ENCODE measurements around the gene PRKN. TPM values are rescaled to one million over a fixed set of nuclear protein-coding genes. Genes with fewer than 3 reads are reported as not detected.

Gene PRKN
- total RNA-seq, 1 donor from 2014 or later = 4.9 TPM

- no peaks in the 10 kb centered on the region for H3K9me3 ChIP-seq
- DNase-seq (ENCODE audit: extremely low spot score in 2 of 2) = no peak
- H3K4me1 ChIP-seq = no peaks in the 10 kb centered on the region
- H3K4me3 ChIP-seq = no peak overlapping the region
- TF ChIP-seq POLR2AphosphoS5 (IDR thresholded peaks at IDR 0.05; ENCODE audit: insufficient read depth in 1 of 2, low read depth in 1 of 2) = no peak
- TF ChIP-seq POLR2A (IDR thresholded peaks at IDR 0.05) = no peak
- TF ChIP-seq, protein P1, sequence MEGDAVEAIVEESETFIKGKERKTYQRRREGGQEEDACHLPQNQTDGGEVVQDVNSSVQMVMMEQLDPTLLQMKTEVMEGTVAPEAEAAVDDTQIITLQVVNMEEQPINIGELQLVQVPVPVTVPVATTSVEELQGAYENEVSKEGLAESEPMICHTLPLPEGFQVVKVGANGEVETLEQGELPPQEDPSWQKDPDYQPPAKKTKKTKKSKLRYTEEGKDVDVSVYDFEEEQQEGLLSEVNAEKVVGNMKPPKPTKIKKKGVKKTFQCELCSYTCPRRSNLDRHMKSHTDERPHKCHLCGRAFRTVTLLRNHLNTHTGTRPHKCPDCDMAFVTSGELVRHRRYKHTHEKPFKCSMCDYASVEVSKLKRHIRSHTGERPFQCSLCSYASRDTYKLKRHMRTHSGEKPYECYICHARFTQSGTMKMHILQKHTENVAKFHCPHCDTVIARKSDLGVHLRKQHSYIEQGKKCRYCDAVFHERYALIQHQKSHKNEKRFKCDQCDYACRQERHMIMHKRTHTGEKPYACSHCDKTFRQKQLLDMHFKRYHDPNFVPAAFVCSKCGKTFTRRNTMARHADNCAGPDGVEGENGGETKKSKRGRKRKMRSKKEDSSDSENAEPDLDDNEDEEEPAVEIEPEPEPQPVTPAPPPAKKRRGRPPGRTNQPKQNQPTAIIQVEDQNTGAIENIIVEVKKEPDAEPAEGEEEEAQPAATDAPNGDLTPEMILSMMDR (IDR thresholded peaks at IDR 0.05) = no peak
- no peak overlapping the region for H3K27ac ChIP-seq
- intact Hi-C loops (cut with DNase I) = no loop called here
- H3K27me3 ChIP-seq = no peaks in the 10 kb centered on the region
- no peaks in the 10 kb centered on the region for H3K36me3 ChIP-seq
Measured at GRCh38 chr6:162153120-162153519, 574.4 kb downstream of the PRKN start.

DNA sequence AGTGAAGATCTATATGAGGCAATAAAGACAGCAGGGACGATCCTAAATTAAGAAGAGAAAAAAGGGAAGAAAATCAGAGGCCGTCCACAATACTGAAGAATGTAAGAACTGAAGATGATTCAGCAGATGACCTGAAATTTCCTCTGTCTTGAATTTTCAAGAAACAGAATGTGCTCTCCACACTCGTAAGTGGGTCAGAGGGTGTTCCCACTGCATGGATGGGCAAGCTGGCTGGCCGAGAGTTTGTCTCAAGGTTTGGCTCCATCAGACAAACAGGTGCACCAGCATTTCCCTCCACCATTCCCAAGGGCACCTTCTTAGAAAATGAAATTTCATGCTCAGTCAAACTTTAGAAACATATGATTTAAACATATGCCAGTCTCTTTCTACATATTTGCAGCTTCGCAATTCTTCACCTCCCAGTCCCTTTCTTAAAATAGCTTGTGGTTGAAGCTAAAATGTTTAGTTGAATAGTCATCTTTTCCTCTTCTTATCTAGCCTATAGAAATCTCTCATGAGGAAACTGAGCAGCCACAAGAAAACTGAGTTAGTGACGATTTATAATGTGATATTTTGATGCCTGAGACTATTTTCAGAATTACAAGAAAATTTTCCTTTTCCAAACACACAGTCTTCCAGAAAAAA, 576.4 kb downstream of the PRKN start:
- H3K36me3 ChIP-seq = no peaks in the 10 kb centered on the region
- H3K4me3 ChIP-seq = no peak overlapping the region
- intact Hi-C loops (cut with DNase I) = no loop called here
- no peak for TF ChIP-seq POLR2AphosphoS5 (IDR thresholded peaks at IDR 0.05; ENCODE audit: insufficient read depth in 1 of 2, low read depth in 1 of 2)
- no peak for TF ChIP-seq POLR2A (IDR thresholded peaks at IDR 0.05)
- TF ChIP-seq, protein P1 (IDR thresholded peaks at IDR 0.05) = no peak
- H3K9me3 ChIP-seq = no peaks in the 10 kb centered on the region
- H3K27ac ChIP-seq = no peak overlapping the region
- H3K4me1 ChIP-seq = no peaks in the 10 kb centered on the region
- no peaks in the 10 kb centered on the region for H3K27me3 ChIP-seq
- DNase-seq (ENCODE audit: extremely low spot score in 2 of 2) = no peak

- Histone ChIP-seq H3K27ac (no peak overlapping the region), H3K4me1 (no peaks in the 10 kb centered on the region), H3K4me3 (no peak overlapping the region), H3K36me3 (no peaks in the 10 kb centered on the region), H3K9me3 (no peaks in the 10 kb centered on the region), H3K27me3 (no peaks in the 10 kb centered on the region)
- DNase-seq (ENCODE audit: extremely low spot score in 2 of 2) = no peak
- intact Hi-C loops (cut with DNase I) = no loop called here
- TF ChIP-seq, protein P1 (IDR thresholded peaks at IDR 0.05) = no peak
- no peak for TF ChIP-seq POLR2A (IDR thresholded peaks at IDR 0.05)
- no peak for TF ChIP-seq POLR2AphosphoS5 (IDR thresholded peaks at IDR 0.05; ENCODE audit: insufficient read depth in 1 of 2, low read depth in 1 of 2)
Measured at GRCh38 chr6:162150295-162150694, 577.3 kb downstream of the PRKN start.

GRCh38 chr6:162149786-162150185, 577.8 kb downstream of the PRKN start:
- no peak for TF ChIP-seq POLR2AphosphoS5 (IDR thresholded peaks at IDR 0.05; ENCODE audit: insufficient read depth in 1 of 2, low read depth in 1 of 2)
- H3K36me3 ChIP-seq = no peaks in the 10 kb centered on the region
- H3K9me3 ChIP-seq = no peaks in the 10 kb centered on the region
- H3K27ac ChIP-seq = no peak overlapping the region
- H3K27me3 ChIP-seq = no peaks in the 10 kb centered on the region
- DNase-seq (ENCODE audit: extremely low spot score in 2 of 2) = no peak
- no peaks in the 10 kb centered on the region for H3K4me1 ChIP-seq
- no peak overlapping the region for H3K4me3 ChIP-seq
- intact Hi-C loops (cut with DNase I) = no loop called here

DNA sequence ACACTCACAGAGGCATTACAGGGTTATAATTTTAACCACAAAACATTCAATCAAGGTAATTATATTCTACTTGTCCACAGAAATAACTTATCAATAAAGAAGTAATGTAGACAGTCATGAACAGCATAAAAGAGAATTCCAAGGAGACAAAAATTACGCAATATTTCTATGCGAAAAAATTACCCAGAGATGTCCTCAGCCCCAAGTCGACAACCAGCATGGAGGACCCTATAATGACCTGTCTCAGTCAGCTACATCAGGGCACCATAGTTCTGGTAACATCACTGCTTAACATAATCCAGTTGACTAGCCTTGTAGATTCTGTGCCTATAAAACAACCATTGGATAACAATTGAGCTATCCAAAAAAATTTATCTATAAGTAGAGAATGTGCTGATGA, 579.8 kb downstream of the PRKN start:
- Histone ChIP-seq H3K27me3 (no peaks in the 10 kb centered on the region), H3K27ac (no peak overlapping the region), H3K4me1 (no peaks in the 10 kb centered on the region), H3K4me3 (no peak overlapping the region), H3K36me3 (no peaks in the 10 kb centered on the region), H3K9me3 (no peaks in the 10 kb centered on the region)
- TF ChIP-seq POLR2A (IDR thresholded peaks at IDR 0.05) (no peak), POLR2AphosphoS5 (IDR thresholded peaks at IDR 0.05; ENCODE audit: insufficient read depth in 1 of 2, low read depth in 1 of 2) (no peak)
- TF ChIP-seq, protein P1 (IDR thresholded peaks at IDR 0.05) = no peak
- no peak for DNase-seq (ENCODE audit: extremely low spot score in 2 of 2)
- intact Hi-C loops (cut with DNase I) = no loop called here
